ENCODE measurements around the gene GMCL2. TPM values are rescaled to one million over a fixed set of nuclear protein-coding genes. Genes with fewer than 3 reads are reported as not detected.

The GMCL2 gene
- total and polyA plus RNA-seq, 2 experiments from 2014 or later, result 0.07 TPM; not detected in 1

- no peak for TF ChIP-seq ZNF462 (CRISPR knock-in tag; IDR thresholded peaks at IDR 0.05)
Measured at GRCh38 chr5:178191661-178192060, 4.5 kb upstream of the GMCL2 start (continued).

- H3K9me2 ChIP-seq (ENCODE audit: insufficient read depth), result no peaks in the 10 kb centered on the region
- no peaks in the 10 kb centered on the region for H4K20me1 ChIP-seq (replicated peaks; ENCODE audit: insufficient read depth)
- Mint-ChIP-seq H3K9me3 (peaks cover 34% of the 10 kb centered on the region), H3K36me3 (ENCODE audit: low read depth) (peaks cover 20% of the 10 kb centered on the region), H3K27me3 (ENCODE audit: insufficient read depth, low read depth, poor library complexity) (peaks cover 11% of the 10 kb centered on the region), H3K27ac (no peak overlapping the region), H3K4me3 (no peak overlapping the region), H3K4me1 (peaks cover 9% of the 10 kb centered on the region)
- TF ChIP-seq CREB1 (CRISPR knock-in tag; IDR thresholded peaks at IDR 0.05; ENCODE audit: low read depth), result no peak
- TF ChIP-seq ZNF331 (CRISPR knock-in tag; IDR thresholded peaks at IDR 0.05; ENCODE audit: low read depth), result no peak
- TF ChIP-seq JUNB (IDR thresholded peaks at IDR 0.05; ENCODE audit: unreplicated experiment), result no peak
- TF ChIP-seq EZH2 (IDR thresholded peaks at IDR 0.05; ENCODE audit: low read depth, unreplicated experiment), result no peak
- TF ChIP-seq STAT1 (IDR thresholded peaks at IDR 0.05; ENCODE audit: unreplicated experiment), result no peak
- TF ChIP-seq EZH2phosphoT487 (IDR thresholded peaks at IDR 0.05; ENCODE audit: unreplicated experiment), result no peak
- no peaks in the 10 kb centered on the region for H3K27me3 ChIP-seq (ENCODE audit: insufficient read depth)
- H3F3A ChIP-seq (replicated peaks; ENCODE audit: low read depth), result no peaks in the 10 kb centered on the region
- H3K4me2 ChIP-seq, result no peak overlapping the region
- H3K36me3 ChIP-seq (ENCODE audit: insufficient read depth), result 0 out of 2 replicates have a peak, but pooled peaks cover 2% of the 10 kb centered on the region
- no peaks in the 10 kb centered on the region for H3K79me2 ChIP-seq (replicated peaks; ENCODE audit: insufficient read depth)
- no peaks in the 10 kb centered on the region for H3K4me1 ChIP-seq (ENCODE audit: insufficient read depth)
- no peak overlapping the region for H3K27ac ChIP-seq (ENCODE audit: low read depth)
- H3K4me3 ChIP-seq, result no peak overlapping the region
- DNase-seq (ENCODE audit: low spot score) (no peak), ATAC-seq (no peak)
- H2AFZ ChIP-seq, result no peak overlapping the region
Measured at GRCh38 chr5:178189433-178189832, 2.3 kb upstream of the GMCL2 start.

Measured in GM23338 (cell line).